Measurements from ENCODE around the gene HOXA3. TPM values are rescaled to one million over a fixed set of nuclear protein-coding genes. Genes with fewer than 3 reads are reported as not detected.

Gene HOXA3
- total RNA-seq, 4 donors from 2014 or later = 10.2 to 16.6 (median 13.8) TPM

GRCh38 chr7:27168265-27168947, 16.0 kb upstream of the HOXA3 start:
- Histone ChIP-seq H3K9me3 (no peaks in the 10 kb centered on the region), H3K27me3 (peaks cover 33 to 100% (median 100%) of the 10 kb centered on the region in 4 donors), H3K36me3 (no peaks in the 10 kb centered on the region), H3K4me3 (no peak overlapping the region), H3K27ac (replicated peaks in 1 of 4) (no peak overlapping the region), H3K4me1 (peaks cover 21 to 69% (median 59%) of the 10 kb centered on the region in 4 donors)
- WGBS = 48% methylated on average over 11 of the region's 25 CpGs
- intact Hi-C loops (cut with DNase I) = no loop called here
- TF ChIP-seq EP300 (IDR thresholded peaks at IDR 0.05) (no peak), POLR2AphosphoS5 (IDR thresholded peaks at IDR 0.05) (no peak), CTCF (IDR thresholded peaks at IDR 0.05) (no peak), POLR2A (IDR thresholded peaks at IDR 0.05; ENCODE audit: low read depth) (no peak)
- no peak for DNase-seq (ENCODE audit: extremely low spot score)

- WGBS = 50% methylated on average over 4 of the region's 4 CpGs
- no peak for DNase-seq (ENCODE audit: extremely low spot score)
- peaks cover 27 to 100% (median 98%) of the 10 kb centered on the region in 4 donors for H3K27me3 ChIP-seq
- TF ChIP-seq CTCF (IDR thresholded peaks at IDR 0.05) = no peak
- no peak for TF ChIP-seq POLR2A (IDR thresholded peaks at IDR 0.05; ENCODE audit: low read depth)
- no peak for TF ChIP-seq EP300 (IDR thresholded peaks at IDR 0.05)
- intact Hi-C loops (cut with DNase I) = no loop called here
- no peaks in the 10 kb centered on the region for H3K36me3 ChIP-seq
- H3K4me3 ChIP-seq = no peak overlapping the region
- H3K27ac ChIP-seq (replicated peaks in 1 of 4) = no peak overlapping the region
- peaks cover 16 to 64% (median 54%) of the 10 kb centered on the region in 4 donors for H3K4me1 ChIP-seq
- no peaks in the 10 kb centered on the region for H3K9me3 ChIP-seq
These were observed 15.5 kb upstream of the HOXA3 start for GRCh38 chr7:27167916-27168264.

- DNase-seq (ENCODE audit: extremely low spot score) = no peak
- peak overlapping the region in 1 of 4 donors; percentile 2 for H3K4me3 ChIP-seq
- no peak for TF ChIP-seq POLR2A (IDR thresholded peaks at IDR 0.05; ENCODE audit: low read depth)
- H3K27me3 ChIP-seq = peaks cover 27 to 100% (median 95%) of the 10 kb centered on the region in 4 donors
- no peaks in the 10 kb centered on the region for H3K9me3 ChIP-seq
- no peak overlapping the region for H3K27ac ChIP-seq (replicated peaks in 1 of 4)
- H3K4me1 ChIP-seq = peaks cover 11 to 55% (median 43%) of the 10 kb centered on the region in 4 donors
- intact Hi-C loops (cut with DNase I) = no loop called here
- WGBS = 10% methylated on average over 29 of the region's 50 CpGs
- no peaks in the 10 kb centered on the region for H3K36me3 ChIP-seq
These were observed 14.4 kb upstream of the HOXA3 start for GRCh38 chr7:27166531-27167505.

GRCh38 chr7:27165996-27166530, 13.7 kb upstream of the HOXA3 start:
- no peak for DNase-seq (ENCODE audit: extremely low spot score)
- TF ChIP-seq EP300 (IDR thresholded peaks at IDR 0.05) (no peak), POLR2A (IDR thresholded peaks at IDR 0.05; ENCODE audit: low read depth) (no peak), CTCF (IDR thresholded peaks at IDR 0.05) (no peak), POLR2AphosphoS5 (IDR thresholded peaks at IDR 0.05) (no peak)
- WGBS = 12% methylated on average over 13 of the region's 46 CpGs
- peaks cover 18 to 57% (median 48%) of the 10 kb centered on the region in 4 donors for H3K4me1 ChIP-seq
- intact Hi-C loops (cut with DNase I) = no loop called here
- H3K27me3 ChIP-seq = peaks cover 27 to 100% (median 95%) of the 10 kb centered on the region in 4 donors
- H3K36me3 ChIP-seq = no peaks in the 10 kb centered on the region
- H3K27ac ChIP-seq (replicated peaks in 1 of 4) = no peak overlapping the region
- peak overlapping the region in 1 of 4 donors; percentile 2 for H3K4me3 ChIP-seq
- H3K9me3 ChIP-seq = no peaks in the 10 kb centered on the region

All from esophagus muscularis mucosa (tissue), 4 donors.